T follicular helper cell (primary cell): ENCODE results near the gene TAF3.

Source experiments
- DNase-seq: peaks from one replicate; pipeline ENCODE4 v3.0.0-alpha.2; 2020; ENCODE audit warnings: low read depth

Gene TAF3

DNA sequence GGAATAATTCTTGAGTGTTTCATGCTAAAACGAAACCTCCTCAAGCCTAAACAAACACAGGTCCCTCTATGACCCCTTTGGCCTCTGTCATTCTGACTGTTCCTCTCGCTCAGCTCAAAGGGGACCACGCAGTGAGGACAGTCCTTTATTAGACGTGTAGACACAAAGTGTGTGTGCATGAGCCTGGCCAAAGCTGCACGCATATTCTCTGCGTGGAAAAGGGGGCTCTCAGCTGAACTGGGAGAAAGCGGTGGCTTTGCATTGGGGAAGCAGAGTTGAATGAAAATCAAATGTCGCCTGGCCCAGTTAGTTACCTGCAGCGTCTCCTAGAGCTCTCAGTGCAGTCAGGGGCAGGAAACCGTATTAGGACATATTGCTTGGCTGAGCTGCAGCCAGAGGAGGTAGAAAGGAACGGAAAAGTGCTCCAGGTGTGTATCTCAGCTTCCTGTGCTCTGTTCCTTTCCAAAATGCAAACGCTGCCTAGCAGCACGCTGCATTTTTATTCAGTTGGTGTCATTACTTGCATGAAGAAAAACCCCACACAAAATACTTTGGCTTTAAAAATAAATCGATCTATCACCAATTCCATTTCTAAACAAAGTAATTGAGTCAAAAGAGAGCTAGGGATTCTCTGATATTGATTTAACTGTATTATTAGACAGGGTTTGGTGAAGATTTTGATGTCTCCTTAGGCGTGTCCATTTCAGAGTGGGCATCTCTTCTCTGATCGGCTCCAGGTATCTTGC lies 241.1 kb downstream of the TAF3 start:
- DNase-seq: no peak

DNA sequence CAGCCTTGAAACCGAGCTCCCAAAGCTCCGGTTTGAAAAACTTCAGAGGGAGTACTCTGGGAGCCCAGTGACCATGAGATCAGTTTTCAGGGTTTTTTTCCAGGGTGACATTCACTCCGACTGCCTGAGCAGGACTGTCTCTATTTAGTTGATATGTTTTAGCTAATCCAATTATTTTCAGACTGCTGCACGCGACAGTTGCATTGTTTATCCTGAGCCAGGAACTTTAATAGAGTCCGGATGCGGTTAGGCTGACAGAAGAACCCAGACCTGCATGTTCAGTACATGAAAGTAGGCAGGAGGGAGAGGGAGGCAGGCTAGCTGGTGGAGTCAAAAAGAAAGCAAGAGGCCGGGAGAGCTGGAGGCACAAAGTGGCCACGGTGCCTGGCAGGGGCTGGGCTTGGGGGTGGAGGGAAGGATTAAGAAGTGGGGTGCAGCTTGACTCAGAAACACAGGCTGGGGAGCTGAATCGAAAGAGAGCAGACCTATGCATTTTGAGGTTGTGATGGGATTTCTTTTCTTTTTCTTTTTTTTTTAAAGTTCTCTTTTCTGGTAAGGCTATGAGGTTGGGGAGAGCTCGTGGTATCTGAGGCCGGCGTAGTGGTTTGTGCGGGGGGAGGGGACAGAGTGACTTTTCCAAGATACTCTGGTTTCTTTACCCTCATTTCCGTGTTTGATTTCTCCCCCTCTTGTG lies 241.9 kb downstream of the TAF3 start:
- no peak for DNase-seq

GRCh38 chr10:8060704-8061121 lies 242.4 kb downstream of the TAF3 start:
- DNase-seq: no peak

GRCh38 chr10:8061274-8062211 lies 243.2 kb downstream of the TAF3 start:
- no peak for DNase-seq

DNA sequence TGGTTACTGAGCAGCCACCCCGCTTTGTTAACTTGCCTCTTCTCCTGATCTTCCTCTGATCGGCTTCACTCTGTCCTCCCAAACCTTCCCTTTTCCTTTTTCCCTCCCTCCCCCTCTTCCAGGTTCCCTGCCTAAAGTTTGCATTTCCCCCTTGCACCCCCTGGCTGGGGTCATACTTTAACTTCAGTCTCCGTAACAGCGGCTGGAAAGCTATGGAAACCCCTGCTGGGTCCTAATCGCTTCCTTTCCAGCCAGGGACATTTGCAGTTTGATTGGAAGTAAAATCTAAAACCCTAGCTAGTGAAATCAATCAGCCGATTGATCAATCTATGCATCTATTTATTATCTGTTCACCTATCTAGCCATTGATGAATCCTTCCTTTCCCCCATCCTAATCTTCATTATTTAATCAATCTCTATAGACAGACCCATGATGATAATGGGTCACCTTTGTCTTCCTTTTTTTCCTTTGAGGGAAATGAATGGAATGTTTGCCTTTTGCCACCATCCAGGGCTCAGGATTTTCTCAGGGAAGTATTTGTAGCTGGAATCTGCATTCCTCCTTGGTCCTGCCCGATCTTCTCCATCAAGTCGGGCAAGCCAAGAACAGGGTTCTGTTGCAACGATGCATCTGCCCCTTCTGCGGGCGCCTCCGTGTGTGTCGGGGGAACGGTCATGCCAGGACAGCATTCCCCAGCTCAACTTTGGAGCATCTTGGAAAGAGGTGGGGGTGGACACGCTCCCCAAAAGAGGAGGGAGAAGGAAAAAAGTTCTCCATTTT lies 245.0 kb downstream of the TAF3 start:
- no peak for DNase-seq

DNA sequence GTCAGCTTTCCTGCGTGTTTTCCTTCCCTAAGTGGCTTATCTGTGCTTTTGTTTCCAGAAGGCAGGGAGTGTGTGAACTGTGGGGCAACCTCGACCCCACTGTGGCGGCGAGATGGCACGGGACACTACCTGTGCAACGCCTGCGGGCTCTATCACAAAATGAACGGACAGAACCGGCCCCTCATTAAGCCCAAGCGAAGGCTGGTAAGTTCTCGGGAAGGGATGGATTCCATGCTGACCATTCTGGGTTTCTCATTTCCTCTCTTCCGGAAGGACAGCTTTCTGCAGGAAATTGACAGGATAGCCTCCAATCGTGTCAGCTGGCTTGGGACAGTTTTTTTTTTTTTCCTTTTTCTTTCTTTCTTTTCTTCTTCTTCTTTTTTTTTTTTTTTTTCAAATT lies 245.6 kb downstream of the TAF3 start:
- DNase-seq: no peak

DNA sequence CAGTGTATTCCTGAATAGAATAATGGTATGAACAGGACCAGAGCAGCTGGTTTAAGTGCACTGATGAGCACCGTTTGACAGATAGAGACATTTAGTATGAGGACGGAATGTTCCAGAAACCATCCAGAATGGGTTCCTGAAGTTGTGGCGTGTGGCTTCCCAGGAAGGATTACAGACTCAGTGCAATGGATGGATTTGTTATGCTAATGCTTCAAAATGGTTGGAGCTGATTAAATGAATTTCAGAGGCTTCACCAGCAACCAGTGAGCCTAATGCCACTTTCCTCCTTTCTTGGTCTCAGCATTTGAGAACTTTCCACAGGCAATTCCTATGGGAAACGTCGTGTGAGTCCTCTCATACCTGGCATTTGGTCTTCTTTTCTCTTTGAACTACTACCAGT lies 246.1 kb downstream of the TAF3 start:
- DNase-seq: no peak

GRCh38 chr10:8065651-8066050 lies 247.3 kb downstream of the TAF3 start:
- no peak for DNase-seq

GRCh38 chr10:8066124-8066523 lies 247.8 kb downstream of the TAF3 start:
- DNase-seq: no peak
